ENCODE data around the gene FBXO15. TPM values are rescaled to one million over a fixed set of nuclear protein-coding genes. Genes with fewer than 3 reads are reported as not detected.
A peak's percentile ranks its signal among the peaks of the same experiment; 100 is the strongest.

FBXO15 gene
- total RNA-seq, 2 experiments from 2014 or later = 0.23 to 0.70 TPM

- H3K4me3 Mint-ChIP-seq = peak overlapping the region; percentile 90
- no peak for DNase-seq
- peak overlapping the region; percentile 99 for H3K27ac Mint-ChIP-seq
- H3K4me1 Mint-ChIP-seq = peaks cover 36% of the 10 kb centered on the region
- no peak for ATAC-seq
- CTCF ChIA-PET = no interaction called here
- no peaks in the 10 kb centered on the region for H3K9me3 Mint-ChIP-seq (ENCODE audit: low read depth)
- peaks cover 5% of the 10 kb centered on the region for H3K27me3 Mint-ChIP-seq
- H3K36me3 Mint-ChIP-seq = peaks cover 8% of the 10 kb centered on the region
Measured at GRCh38 chr18:74146756-74147155, 878 bp downstream of the FBXO15 start.

DNA sequence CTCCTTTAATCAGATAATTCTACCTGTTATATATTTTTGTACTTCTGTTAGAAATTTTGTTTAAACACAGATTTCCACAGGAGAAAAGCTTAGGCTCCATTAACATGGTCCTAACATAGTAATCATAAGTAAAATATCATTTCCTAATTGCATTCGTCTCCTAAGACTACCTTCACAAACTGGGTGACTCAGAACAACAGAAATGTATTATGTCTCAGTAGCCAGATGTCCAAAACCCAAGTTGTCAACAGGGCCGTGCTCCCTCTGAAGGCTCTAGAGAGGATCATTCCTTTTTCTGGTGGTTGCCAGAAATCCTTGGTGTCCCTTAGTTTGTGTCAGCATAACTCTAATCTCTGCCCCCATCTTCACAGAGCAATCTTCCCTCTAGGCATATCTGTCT is 5.4 kb downstream of the FBXO15 start:
- Mint-ChIP-seq H3K4me1 (peaks cover 18% of the 10 kb centered on the region), H3K4me3 (no peak overlapping the region), H3K36me3 (no peaks in the 10 kb centered on the region), H3K27me3 (peaks cover 6% of the 10 kb centered on the region), H3K27ac (no peak overlapping the region), H3K9me3 (ENCODE audit: low read depth) (no peaks in the 10 kb centered on the region)
- CTCF ChIA-PET = interaction anchor here (1.3 kb wide), 1 partner anchor 15 kb away, joined by 3 read pairs; no protein-coding TSS in a partner anchor
- ATAC-seq (no peak), DNase-seq (no peak)

- no peaks in the 10 kb centered on the region for H3K36me3 Mint-ChIP-seq
- ATAC-seq (no peak), DNase-seq (no peak)
- CTCF ChIA-PET = no interaction called here
- no peaks in the 10 kb centered on the region for H3K9me3 Mint-ChIP-seq (ENCODE audit: low read depth)
- H3K4me1 Mint-ChIP-seq = peaks cover 13% of the 10 kb centered on the region
- H3K27me3 Mint-ChIP-seq = peaks cover 6% of the 10 kb centered on the region
- H3K27ac Mint-ChIP-seq = no peak overlapping the region
- H3K4me3 Mint-ChIP-seq = no peak overlapping the region
Measured at GRCh38 chr18:74141667-74142066, 6.0 kb downstream of the FBXO15 start.

DNA sequence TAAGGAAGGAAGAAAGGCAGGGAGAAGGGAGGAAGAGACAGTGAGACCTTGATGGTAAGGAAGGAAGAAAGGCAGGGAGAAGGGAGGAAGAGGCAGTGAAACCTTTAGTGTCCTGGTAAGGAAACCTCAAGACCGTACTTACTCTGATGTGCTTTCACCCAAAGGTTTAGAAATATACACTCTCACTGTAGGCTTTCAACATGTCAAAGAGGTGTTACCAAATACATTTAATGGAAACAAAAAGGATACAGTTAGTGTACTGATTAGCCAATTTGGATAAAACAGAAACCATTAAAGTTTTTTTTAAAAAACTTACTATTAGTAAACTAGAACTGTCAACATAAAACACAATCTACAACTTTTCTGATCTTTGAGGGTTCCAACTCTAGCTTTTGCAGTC is 7.1 kb downstream of the FBXO15 start:
- DNase-seq (no peak), ATAC-seq (no peak)
- Mint-ChIP-seq H3K36me3 (no peaks in the 10 kb centered on the region), H3K4me1 (peaks cover 12% of the 10 kb centered on the region), H3K9me3 (ENCODE audit: low read depth) (no peaks in the 10 kb centered on the region), H3K27ac (peak overlapping the region; percentile 20), H3K4me3 (no peak overlapping the region), H3K27me3 (peaks cover 6% of the 10 kb centered on the region)
- CTCF ChIA-PET = interaction anchor here (1.5 kb wide), 1 partner anchor 100 kb away, joined by 4 read pairs; no protein-coding TSS in a partner anchor

DNA sequence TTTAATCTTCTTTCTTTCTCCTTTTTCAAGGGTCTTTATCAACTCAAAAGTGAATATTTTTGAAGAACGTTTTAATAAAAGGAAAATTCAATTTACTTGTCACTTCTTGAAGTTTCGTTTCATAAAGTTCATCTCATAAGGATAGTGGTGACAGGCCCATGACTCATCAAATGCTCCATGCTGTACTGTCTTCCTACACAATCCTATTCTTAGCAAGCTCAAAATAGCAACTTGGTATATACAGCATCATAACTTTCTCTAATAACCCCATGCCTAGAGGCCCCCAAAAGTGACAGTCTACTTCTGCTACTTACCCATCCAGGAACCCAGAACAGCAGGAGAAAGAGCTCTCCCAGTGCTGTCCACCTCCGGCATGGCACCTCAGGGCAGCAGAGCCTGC is 7.7 kb downstream of the FBXO15 start:
- Mint-ChIP-seq H3K27me3 (peaks cover 6% of the 10 kb centered on the region), H3K27ac (peak overlapping the region; percentile 55), H3K4me3 (no peak overlapping the region), H3K36me3 (no peaks in the 10 kb centered on the region), H3K4me1 (peaks cover 12% of the 10 kb centered on the region), H3K9me3 (ENCODE audit: low read depth) (no peaks in the 10 kb centered on the region)
- peak; percentile 83 for ATAC-seq
- no peak for DNase-seq
- CTCF ChIA-PET = interaction anchor here (0.7 to 1.5 kb wide), 2 partner anchors 100 to 412 kb away, joined by 3 to 4 read pairs; no protein-coding TSS in a partner anchor

GRCh38 chr18:74139411-74139810 is 8.2 kb downstream of the FBXO15 start:
- no peaks in the 10 kb centered on the region for H3K36me3 Mint-ChIP-seq
- peaks cover 12% of the 10 kb centered on the region for H3K4me1 Mint-ChIP-seq
- H3K27me3 Mint-ChIP-seq = peaks cover 6% of the 10 kb centered on the region
- H3K4me3 Mint-ChIP-seq = no peak overlapping the region
- H3K27ac Mint-ChIP-seq = peak overlapping the region; percentile 55
- ATAC-seq (no peak), DNase-seq (no peak)
- H3K9me3 Mint-ChIP-seq (ENCODE audit: low read depth) = no peaks in the 10 kb centered on the region
- CTCF ChIA-PET = interaction anchor here (0.7 to 1.5 kb wide), 2 partner anchors 99 to 412 kb away, joined by 3 to 4 read pairs; no protein-coding TSS in a partner anchor

GRCh38 chr18:74137920-74138538 is 9.6 kb downstream of the FBXO15 start:
- Mint-ChIP-seq H3K4me1 (peaks cover 12% of the 10 kb centered on the region), H3K27ac (no peak overlapping the region), H3K9me3 (ENCODE audit: low read depth) (no peaks in the 10 kb centered on the region), H3K36me3 (no peaks in the 10 kb centered on the region), H3K4me3 (no peak overlapping the region), H3K27me3 (peaks cover 3% of the 10 kb centered on the region)
- CTCF ChIA-PET = no interaction called here
- no peak for DNase-seq
- no peak for ATAC-seq

GRCh38 chr18:74132201-74132600 is 15.4 kb downstream of the FBXO15 start:
- Mint-ChIP-seq H3K27me3 (no peaks in the 10 kb centered on the region), H3K9me3 (ENCODE audit: low read depth) (no peaks in the 10 kb centered on the region), H3K4me3 (no peak overlapping the region), H3K36me3 (no peaks in the 10 kb centered on the region), H3K27ac (no peak overlapping the region), H3K4me1 (no peaks in the 10 kb centered on the region)
- DNase-seq (no peak), ATAC-seq (no peak)
- CTCF ChIA-PET = no interaction called here

DNA sequence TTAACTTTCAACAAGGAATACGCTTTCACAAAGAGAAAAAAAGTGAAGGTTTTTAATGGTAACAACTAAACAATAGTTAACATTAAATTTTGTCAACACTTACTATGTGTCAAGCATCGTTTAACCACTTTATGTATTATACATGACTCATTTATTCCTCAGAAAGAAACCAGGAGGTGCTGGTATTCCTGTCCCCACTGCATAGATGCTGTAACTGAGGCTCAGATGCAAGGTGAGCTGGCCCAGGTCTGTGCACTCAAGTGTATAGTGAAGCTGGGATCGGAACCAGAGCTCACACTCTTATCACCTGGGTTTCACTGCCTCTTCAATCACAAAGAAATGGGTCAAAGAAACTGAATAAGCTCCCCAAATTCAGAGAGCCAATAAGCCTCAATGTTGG is 16.5 kb downstream of the FBXO15 start:
- Mint-ChIP-seq H3K27ac (no peak overlapping the region), H3K36me3 (no peaks in the 10 kb centered on the region), H3K4me3 (no peak overlapping the region), H3K27me3 (no peaks in the 10 kb centered on the region), H3K9me3 (ENCODE audit: low read depth) (no peaks in the 10 kb centered on the region), H3K4me1 (no peaks in the 10 kb centered on the region)
- DNase-seq (no peak), ATAC-seq (no peak)
- CTCF ChIA-PET = no interaction called here

GRCh38 chr18:74128159-74128558 is 19.5 kb downstream of the FBXO15 start:
- DNase-seq = no peak
- Mint-ChIP-seq H3K4me3 (no peak overlapping the region), H3K9me3 (ENCODE audit: low read depth) (no peaks in the 10 kb centered on the region), H3K36me3 (no peaks in the 10 kb centered on the region), H3K27ac (no peak overlapping the region), H3K27me3 (no peaks in the 10 kb centered on the region), H3K4me1 (no peaks in the 10 kb centered on the region)
- ATAC-seq = no peak
- CTCF ChIA-PET = no interaction called here

GRCh38 chr18:74126684-74127655 is 20.7 kb downstream of the FBXO15 start:
- H3K27ac Mint-ChIP-seq = no peak overlapping the region
- CTCF ChIA-PET = no interaction called here
- H3K4me3 Mint-ChIP-seq = no peak overlapping the region
- DNase-seq (no peak), ATAC-seq (no peak)
- H3K36me3 Mint-ChIP-seq = no peaks in the 10 kb centered on the region
- H3K9me3 Mint-ChIP-seq (ENCODE audit: low read depth) = no peaks in the 10 kb centered on the region
- peaks cover 2% of the 10 kb centered on the region for H3K27me3 Mint-ChIP-seq
- H3K4me1 Mint-ChIP-seq = no peaks in the 10 kb centered on the region

DNA sequence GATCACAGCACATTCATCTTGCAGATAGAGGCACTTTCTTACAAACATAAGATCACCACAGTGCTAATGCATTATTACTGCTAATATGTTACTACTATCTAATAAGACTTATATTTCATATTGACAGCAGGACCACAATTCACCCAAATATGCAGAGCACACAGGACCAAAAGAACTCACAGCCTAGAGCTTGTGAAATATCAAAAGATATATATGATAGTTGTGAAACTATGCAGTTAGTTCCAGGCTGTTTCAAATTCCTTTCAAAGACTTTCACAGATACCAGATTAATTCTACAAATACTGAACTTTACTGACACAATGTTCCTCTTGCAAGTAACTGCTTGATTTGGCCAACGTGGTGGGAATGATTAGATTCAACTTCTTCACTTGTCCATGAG is 23.0 kb downstream of the FBXO15 start:
- ATAC-seq = no peak
- H3K27ac Mint-ChIP-seq = no peak overlapping the region
- no peaks in the 10 kb centered on the region for H3K9me3 Mint-ChIP-seq (ENCODE audit: low read depth)
- H3K36me3 Mint-ChIP-seq = no peaks in the 10 kb centered on the region
- H3K4me3 Mint-ChIP-seq = no peak overlapping the region
- peaks cover 13% of the 10 kb centered on the region for H3K27me3 Mint-ChIP-seq
- CTCF ChIA-PET = no interaction called here
- DNase-seq = no peak
- H3K4me1 Mint-ChIP-seq = no peaks in the 10 kb centered on the region

DNA sequence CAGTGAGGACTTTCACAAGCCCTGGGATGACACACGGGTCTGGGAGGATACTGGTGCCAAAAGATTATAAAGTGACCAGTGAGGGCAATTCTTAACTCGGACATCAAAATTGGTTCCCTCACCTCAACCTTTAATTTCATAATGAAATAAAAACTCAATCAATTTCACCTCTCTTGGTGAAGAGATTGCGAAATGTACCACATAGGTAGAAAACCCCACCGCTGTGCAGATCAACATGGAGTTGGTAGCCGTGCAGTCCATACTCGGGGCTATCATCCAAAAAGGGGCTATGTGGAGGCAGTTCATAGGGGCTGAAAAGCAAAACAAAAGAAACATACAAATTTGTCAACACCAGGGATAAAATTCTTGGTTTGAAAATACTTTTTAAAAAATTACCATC is 24.4 kb downstream of the FBXO15 start:
- CTCF ChIA-PET = no interaction called here
- no peak overlapping the region for H3K4me3 Mint-ChIP-seq
- peaks cover 13% of the 10 kb centered on the region for H3K27me3 Mint-ChIP-seq
- no peaks in the 10 kb centered on the region for H3K4me1 Mint-ChIP-seq
- no peaks in the 10 kb centered on the region for H3K36me3 Mint-ChIP-seq
- DNase-seq = no peak
- ATAC-seq = no peak
- no peaks in the 10 kb centered on the region for H3K9me3 Mint-ChIP-seq (ENCODE audit: low read depth)
- no peak overlapping the region for H3K27ac Mint-ChIP-seq

Measured in activated CD8-positive, alpha-beta memory T cell treated with anti-CD3 and anti-CD28 coated beads, Interleukin-2, amount 10 ng/mL, durations not matched to agents 7 days and 5 days (primary cell).